ENCODE data around the gene USP40. TPM values are rescaled to one million over a fixed set of nuclear protein-coding genes. Genes with fewer than 3 reads are reported as not detected.

The USP40 gene
- total and polyA plus RNA-seq, 2 experiments from 2014 or later = 14.0 to 21.7 TPM

GRCh38 chr2:233462826-233463470 lies 103.6 kb downstream of the USP40 start:
- no peaks in the 10 kb centered on the region for H3K9me3 ChIP-seq (ENCODE audit: low read depth)
- TF ChIP-seq CTCF (IDR thresholded peaks at IDR 0.05; ENCODE audit: low read depth, low read length) = no peak
- DNase-seq (ENCODE audit: low read depth in 1 of 2, low spot score in 1 of 2) = no peak
- H3K4me3 ChIP-seq = no peak overlapping the region
- H3K27me3 ChIP-seq = no peaks in the 10 kb centered on the region
- H3K36me3 ChIP-seq = peaks cover 18% of the 10 kb centered on the region
- H3K4me1 ChIP-seq (ENCODE audit: low read depth) = no peaks in the 10 kb centered on the region
- H3K27ac ChIP-seq = no peak overlapping the region

GRCh38 chr2:233462202-233462785 lies 104.3 kb downstream of the USP40 start:
- no peak overlapping the region for H3K27ac ChIP-seq
- H3K9me3 ChIP-seq (ENCODE audit: low read depth) = no peaks in the 10 kb centered on the region
- no peak overlapping the region for H3K4me3 ChIP-seq
- H3K4me1 ChIP-seq (ENCODE audit: low read depth) = no peaks in the 10 kb centered on the region
- H3K27me3 ChIP-seq = no peaks in the 10 kb centered on the region
- no peak for TF ChIP-seq CTCF (IDR thresholded peaks at IDR 0.05; ENCODE audit: low read depth, low read length)
- H3K36me3 ChIP-seq = peaks cover 18% of the 10 kb centered on the region
- DNase-seq (ENCODE audit: low read depth in 1 of 2, low spot score in 1 of 2) = no peak

GRCh38 chr2:233461481-233461891 lies 105.1 kb downstream of the USP40 start:
- Histone ChIP-seq H3K4me3 (no peak overlapping the region), H3K4me1 (ENCODE audit: low read depth) (no peaks in the 10 kb centered on the region), H3K9me3 (ENCODE audit: low read depth) (no peaks in the 10 kb centered on the region), H3K27me3 (no peaks in the 10 kb centered on the region), H3K36me3 (peaks cover 23% of the 10 kb centered on the region), H3K27ac (no peak overlapping the region)
- no peak for DNase-seq (ENCODE audit: low read depth in 1 of 2, low spot score in 1 of 2)
- TF ChIP-seq CTCF (IDR thresholded peaks at IDR 0.05; ENCODE audit: low read depth, low read length) = no peak

GRCh38 chr2:233460726-233461441 lies 105.7 kb downstream of the USP40 start:
- TF ChIP-seq CTCF (IDR thresholded peaks at IDR 0.05; ENCODE audit: low read depth, low read length) = no peak

GRCh38 chr2:233459426-233459825 lies 107.2 kb downstream of the USP40 start:
- H3K4me3 ChIP-seq = no peak overlapping the region
- H3K4me1 ChIP-seq (ENCODE audit: low read depth) = no peaks in the 10 kb centered on the region
- H3K36me3 ChIP-seq = peaks cover 28% of the 10 kb centered on the region
- no peaks in the 10 kb centered on the region for H3K27me3 ChIP-seq
- TF ChIP-seq CTCF (IDR thresholded peaks at IDR 0.05; ENCODE audit: low read depth, low read length) = no peak
- H3K9me3 ChIP-seq (ENCODE audit: low read depth) = no peaks in the 10 kb centered on the region
- DNase-seq (ENCODE audit: low read depth in 1 of 2, low spot score in 1 of 2) = no peak
- H3K27ac ChIP-seq = no peak overlapping the region

More at GRCh38 chr2:233460726-233461441, 105.7 kb downstream of the USP40 start:
- H3K27ac ChIP-seq = no peak overlapping the region
- H3K9me3 ChIP-seq (ENCODE audit: low read depth) = no peaks in the 10 kb centered on the region
- no peaks in the 10 kb centered on the region for H3K27me3 ChIP-seq
- H3K36me3 ChIP-seq = peaks cover 26% of the 10 kb centered on the region
- no peak for DNase-seq (ENCODE audit: low read depth in 1 of 2, low spot score in 1 of 2)
- no peaks in the 10 kb centered on the region for H3K4me1 ChIP-seq (ENCODE audit: low read depth)
- H3K4me3 ChIP-seq = no peak overlapping the region

Data from cardiac muscle cell (in vitro differentiated cells and primary cell).